ENCODE data around the gene TMTC2. TPM values are rescaled to one million over a fixed set of nuclear protein-coding genes. Genes with fewer than 3 reads are reported as not detected.

Gene TMTC2
- total and polyA plus RNA-seq, 10 of the 15 experiments (the other 5 are each of a cell fraction or from before 2014, with no cell fraction given): 0.14 to 9.7 (median 1.2) TPM

DNA sequence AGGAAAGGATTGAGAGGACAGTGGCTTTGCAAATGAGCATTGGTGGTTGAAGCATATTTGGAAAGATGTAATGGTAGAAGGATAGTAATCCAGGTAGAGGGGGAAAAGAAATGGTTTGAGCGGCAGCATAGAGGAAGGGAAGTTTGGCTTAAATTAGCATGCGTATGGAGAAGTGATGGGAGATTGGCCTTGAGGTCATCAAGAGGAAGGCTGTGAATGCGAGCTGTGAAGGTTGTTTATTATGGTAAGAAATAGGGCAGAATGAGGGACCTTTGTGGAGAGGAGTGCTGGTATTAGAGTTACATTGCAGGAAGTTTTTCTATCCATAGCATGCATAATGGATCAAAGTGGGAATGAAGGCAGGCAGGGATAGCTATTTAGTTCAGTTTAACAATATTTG, 162.1 kb downstream of the TMTC2 start (continued):
- TF ChIP-seq POLR2AphosphoS2 (IDR thresholded peaks at IDR 0.05; ENCODE audit: low read depth, low read length): no peak

DNA sequence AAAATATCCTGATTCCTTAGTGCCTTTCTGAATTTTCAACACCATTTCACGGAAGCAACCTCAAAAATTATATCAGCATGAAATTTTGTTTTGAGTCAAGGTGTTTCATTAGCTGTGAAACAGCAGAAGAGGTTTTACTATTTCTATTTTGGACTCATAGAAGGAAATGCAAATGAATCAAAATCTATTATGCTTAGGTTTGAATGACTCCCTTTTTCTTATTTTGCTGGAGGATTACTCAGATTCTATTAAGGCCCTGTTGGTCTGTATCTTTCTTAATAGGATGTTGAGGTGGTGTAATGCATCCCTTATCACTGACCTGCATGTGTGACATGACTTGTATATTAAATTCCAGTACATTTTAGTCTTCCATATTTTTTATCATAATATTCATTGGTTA, 165.8 kb downstream of the TMTC2 start:
- H3K27me3 ChIP-seq (replicated peaks in 1 of 2; ENCODE audit: control insufficient read depth in 2 of 2, insufficient read depth in 2 of 2, low read length in 1 of 2): no peaks in the 10 kb centered on the region
- in situ Hi-C loops (cut with MboI): no loop called here
- ChIA-PET CTCF (no interaction called here), SMC1A (ENCODE audit: uncharacterized antibody, unreplicated experiment) (no interaction called here), POLR2A (no interaction called here), RAD21 (ENCODE audit: unreplicated experiment) (no interaction called here)
- BruUV-seq (replicated peaks): no TSS peak
- H3K27ac ChIP-seq (ENCODE audit: control insufficient read depth, insufficient read depth): no peak overlapping the region
- intact Hi-C loops (cut with micrococcal nuclease; ENCODE audit: unreplicated experiment): no loop called here
- FAIRE-seq: no peak
- H3K9ac ChIP-seq (ENCODE audit: control insufficient read depth, insufficient read depth, low read length): no peak overlapping the region
- no peak overlapping the region for H3K4me2 ChIP-seq (ENCODE audit: control insufficient read depth, insufficient read depth)
- TF ChIP-seq PAX8 (IDR thresholded peaks at IDR 0.05) (no peak), RBBP5 (conservative IDR thresholded peaks at IDR 0.05) (no peak), ZSCAN29 (IDR thresholded peaks at IDR 0.05) (no peak), ETV6 (conservative IDR thresholded peaks at IDR 0.05 in 1 of 2, IDR thresholded peaks at IDR 0.05 in 1 of 2; ENCODE audit: borderline replicate concordance in 1 of 2, low read depth in 1 of 2) (no peak), NR2C2 (IDR thresholded peaks at IDR 0.05; ENCODE audit: borderline replicate concordance, control insufficient read depth, insufficient read length, low read depth) (no peak), MYC (IDR thresholded peaks at IDR 0.05; ENCODE audit: insufficient read depth, insufficient read length, insufficient replicate concordance, low read length, severe bottlenecking) (no peak), SMARCA5 (IDR thresholded peaks at IDR 0.05) (no peak), ATF7 (IDR thresholded peaks at IDR 0.05; ENCODE audit: low read depth) (no peak), WRNIP1 (IDR thresholded peaks at IDR 0.05; ENCODE audit: borderline replicate concordance, low read depth, low read length) (no peak), ESRRA (IDR thresholded peaks at IDR 0.05; ENCODE audit: low read length) (no peak), ZBED1 (IDR thresholded peaks at IDR 0.05; ENCODE audit: borderline replicate concordance) (no peak), ZNF217 (IDR thresholded peaks at IDR 0.05) (no peak)
- TF ChIP-seq, protein P1, sequence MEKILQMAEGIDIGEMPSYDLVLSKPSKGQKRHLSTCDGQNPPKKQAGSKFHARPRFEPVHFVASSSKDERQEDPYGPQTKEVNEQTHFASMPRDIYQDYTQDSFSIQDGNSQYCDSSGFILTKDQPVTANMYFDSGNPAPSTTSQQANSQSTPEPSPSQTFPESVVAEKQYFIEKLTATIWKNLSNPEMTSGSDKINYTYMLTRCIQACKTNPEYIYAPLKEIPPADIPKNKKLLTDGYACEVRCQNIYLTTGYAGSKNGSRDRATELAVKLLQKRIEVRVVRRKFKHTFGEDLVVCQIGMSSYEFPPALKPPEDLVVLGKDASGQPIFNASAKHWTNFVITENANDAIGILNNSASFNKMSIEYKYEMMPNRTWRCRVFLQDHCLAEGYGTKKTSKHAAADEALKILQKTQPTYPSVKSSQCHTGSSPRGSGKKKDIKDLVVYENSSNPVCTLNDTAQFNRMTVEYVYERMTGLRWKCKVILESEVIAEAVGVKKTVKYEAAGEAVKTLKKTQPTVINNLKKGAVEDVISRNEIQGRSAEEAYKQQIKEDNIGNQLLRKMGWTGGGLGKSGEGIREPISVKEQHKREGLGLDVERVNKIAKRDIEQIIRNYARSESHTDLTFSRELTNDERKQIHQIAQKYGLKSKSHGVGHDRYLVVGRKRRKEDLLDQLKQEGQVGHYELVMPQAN (conservative IDR thresholded peaks at IDR 0.05): no peak
- TF ChIP-seq, protein P2, sequence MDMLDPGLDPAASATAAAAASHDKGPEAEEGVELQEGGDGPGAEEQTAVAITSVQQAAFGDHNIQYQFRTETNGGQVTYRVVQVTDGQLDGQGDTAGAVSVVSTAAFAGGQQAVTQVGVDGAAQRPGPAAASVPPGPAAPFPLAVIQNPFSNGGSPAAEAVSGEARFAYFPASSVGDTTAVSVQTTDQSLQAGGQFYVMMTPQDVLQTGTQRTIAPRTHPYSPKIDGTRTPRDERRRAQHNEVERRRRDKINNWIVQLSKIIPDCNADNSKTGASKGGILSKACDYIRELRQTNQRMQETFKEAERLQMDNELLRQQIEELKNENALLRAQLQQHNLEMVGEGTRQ (IDR thresholded peaks at IDR 0.05; ENCODE audit: borderline replicate concordance, low read depth, low read length): no peak
- TF ChIP-seq, protein P3, sequence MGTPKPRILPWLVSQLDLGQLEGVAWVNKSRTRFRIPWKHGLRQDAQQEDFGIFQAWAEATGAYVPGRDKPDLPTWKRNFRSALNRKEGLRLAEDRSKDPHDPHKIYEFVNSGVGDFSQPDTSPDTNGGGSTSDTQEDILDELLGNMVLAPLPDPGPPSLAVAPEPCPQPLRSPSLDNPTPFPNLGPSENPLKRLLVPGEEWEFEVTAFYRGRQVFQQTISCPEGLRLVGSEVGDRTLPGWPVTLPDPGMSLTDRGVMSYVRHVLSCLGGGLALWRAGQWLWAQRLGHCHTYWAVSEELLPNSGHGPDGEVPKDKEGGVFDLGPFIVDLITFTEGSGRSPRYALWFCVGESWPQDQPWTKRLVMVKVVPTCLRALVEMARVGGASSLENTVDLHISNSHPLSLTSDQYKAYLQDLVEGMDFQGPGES (IDR thresholded peaks at IDR 0.05): no peak
- TF ChIP-seq, protein P4, sequence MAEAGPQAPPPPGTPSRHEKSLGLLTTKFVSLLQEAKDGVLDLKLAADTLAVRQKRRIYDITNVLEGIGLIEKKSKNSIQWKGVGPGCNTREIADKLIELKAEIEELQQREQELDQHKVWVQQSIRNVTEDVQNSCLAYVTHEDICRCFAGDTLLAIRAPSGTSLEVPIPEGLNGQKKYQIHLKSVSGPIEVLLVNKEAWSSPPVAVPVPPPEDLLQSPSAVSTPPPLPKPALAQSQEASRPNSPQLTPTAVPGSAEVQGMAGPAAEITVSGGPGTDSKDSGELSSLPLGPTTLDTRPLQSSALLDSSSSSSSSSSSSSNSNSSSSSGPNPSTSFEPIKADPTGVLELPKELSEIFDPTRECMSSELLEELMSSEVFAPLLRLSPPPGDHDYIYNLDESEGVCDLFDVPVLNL (IDR thresholded peaks at IDR 0.05; ENCODE audit: low read depth, low read length): no peak
- peaks cover 0 to 3% of the 10 kb centered on the region in 2 experiments; a peak in 1 of 4 replicates for H3K36me3 ChIP-seq (ENCODE audit: control insufficient read depth in 2 of 2, insufficient read depth in 2 of 2, low read length in 1 of 2)
- H3K9me3 ChIP-seq (replicated peaks; ENCODE audit: control insufficient read depth, insufficient read depth, low read length): no peaks in the 10 kb centered on the region
- H3K4me1 ChIP-seq (ENCODE audit: control insufficient read depth, insufficient read depth, low read length): no peaks in the 10 kb centered on the region
- no peak overlapping the region for H2AFZ ChIP-seq (ENCODE audit: control insufficient read depth, low read depth, low read length)
- WGBS (ENCODE audit: insufficient coverage, insufficient replicate concordance, low lambda C conversion rate, missing lambda C conversion rate): 9% methylated on average over 1 of the region's 1 CpG
- H4K20me1 ChIP-seq (ENCODE audit: control insufficient read depth, insufficient read depth): no peaks in the 10 kb centered on the region
- H3K4me3 ChIP-seq: no peak overlapping the region
- ATAC-seq: peak; percentile 43
- no peaks in the 10 kb centered on the region for H3K79me2 ChIP-seq (ENCODE audit: control insufficient read depth, insufficient read depth, low read length)
- no peak for DNase-seq (ENCODE audit: low read depth, low spot score)

All from GM12878 (cell line).